ENCODE data around the gene UBE3C.
"Not testable (repeated sequence)": the region's sequence is repeated elsewhere in the genome, so short reads cannot be mapped to it uniquely, and the experiment has no call there.

The UBE3C gene

GRCh38 chr7:157239571-157240270 is 101.0 kb downstream of the UBE3C start:
- no peak overlapping the region for H3K4me3 ChIP-seq (replicated peaks; ENCODE audit: low read depth, low read length)
- no peak for TF ChIP-seq CTCF (IDR thresholded peaks at IDR 0.05; ENCODE audit: low read depth, low read length, missing control alignments)
- DNase-seq (ENCODE audit: extremely low read depth, low read depth): no peak

- no peak overlapping the region for H3K4me3 ChIP-seq (replicated peaks; ENCODE audit: low read depth, low read length)
- no peak for DNase-seq (ENCODE audit: extremely low read depth, low read depth)
- no peak for TF ChIP-seq CTCF (IDR thresholded peaks at IDR 0.05; ENCODE audit: low read depth, low read length, missing control alignments)
These were observed 102.9 kb downstream of the UBE3C start for GRCh38 chr7:157241631-157242030.

GRCh38 chr7:157244516-157245294 is 106.0 kb downstream of the UBE3C start:
- H3K4me3 ChIP-seq (replicated peaks; ENCODE audit: low read depth, low read length): no peak overlapping the region
- TF ChIP-seq CTCF (IDR thresholded peaks at IDR 0.05; ENCODE audit: low read depth, low read length, missing control alignments): no peak
- no peak for DNase-seq (ENCODE audit: extremely low read depth, low read depth)

GRCh38 chr7:157246052-157246451 is 107.3 kb downstream of the UBE3C start:
- H3K4me3 ChIP-seq (replicated peaks; ENCODE audit: low read depth, low read length): no peak overlapping the region
- TF ChIP-seq CTCF (IDR thresholded peaks at IDR 0.05; ENCODE audit: low read depth, low read length, missing control alignments): no peak
- DNase-seq (ENCODE audit: extremely low read depth, low read depth): no peak

GRCh38 chr7:157248659-157249058 is 109.9 kb downstream of the UBE3C start:
- DNase-seq (ENCODE audit: extremely low read depth, low read depth): no peak
- TF ChIP-seq CTCF (IDR thresholded peaks at IDR 0.05; ENCODE audit: low read depth, low read length, missing control alignments): no peak
- no peak overlapping the region for H3K4me3 ChIP-seq (replicated peaks; ENCODE audit: low read depth, low read length)

- peak; percentile 83 for TF ChIP-seq CTCF (IDR thresholded peaks at IDR 0.05; ENCODE audit: low read depth, low read length, missing control alignments)
- no peak overlapping the region for H3K4me3 ChIP-seq (replicated peaks; ENCODE audit: low read depth, low read length)
- DNase-seq (ENCODE audit: extremely low read depth, low read depth): peak; percentile 39
These were observed 112.0 kb downstream of the UBE3C start for GRCh38 chr7:157250605-157251228.

GRCh38 chr7:157251817-157252216 is 113.1 kb downstream of the UBE3C start:
- H3K4me3 ChIP-seq (replicated peaks; ENCODE audit: low read depth, low read length); DNase-seq (ENCODE audit: extremely low read depth, low read depth): not testable (repeated sequence)
